K562 (cell line): ENCODE results near the gene ZNRF1. TPM values are rescaled to one million over a fixed set of nuclear protein-coding genes. Genes with fewer than 3 reads are reported as not detected.
A peak's percentile ranks its signal among the peaks of the same experiment; 100 is the strongest.

ENCODE experiments used
- ATAC-seq: fragments of 200-7000 bp; cut with Tn5 transposase; 3 replicates; pipeline ENCODE4 v1.9.1; 2020; ENCODE audit warnings: moderate library complexity
- BruUV-seq: library from RNA; stranded (reverse); fragments of 400-500 nt; replicated peaks from 2 replicates; lab custom pipeline; 2021; lab: Mats Ljungman, UMichigan
- CTCF ChIA-PET: fragments of 300-600 bp; formaldehyde crosslinking; extraction: SDS; loops from one replicate; lab custom pipeline; 2021; ENCODE audit warnings: low intra/inter-chr PET ratio; lab: Yijun Ruan, JAX
- POLR2A ChIA-PET: fragments of 300-600, 350-650 bp; sonication (Branson Sonifier 250); formaldehyde crosslinking; extraction: SDS; loops from one replicate; lab custom pipeline; 2021; ENCODE audit warnings: antibody characterized with exemption, inconsistent platforms; lab: Yijun Ruan, JAX
- DNase-seq, 4 experiments: peaks; one replicate each; pipeline versions ENCODE4 v3.0.0 to v3.0.0-alpha.2; 2011 to 2018; ENCODE audit warnings: low spot score in 3 of 4, mixed read lengths in 3 of 4; ENCODE audit errors: extremely low read depth in 1 of 4
- FAIRE-seq: peaks from 2 replicates; lab custom pipeline; 2011; peaks lifted over from hg19 to GRCh38; lab: Jason Lieb, UNC
- H2AFZ ChIP-seq: 2 replicates; pipeline ENCODE4 v1.6.0; 2011; ENCODE audit warnings: low read depth, low read length, control low read depth, inconsistent platforms
- H3K27ac ChIP-seq: fragments of 200-600 bp; 3 replicates; pipeline ENCODE4 v1.8.0; 2011; ENCODE audit warnings: low read depth, mild to moderate bottlenecking, control low read depth, inconsistent platforms, low read length, moderate library complexity, mixed read lengths; ENCODE audit errors: extremely low read depth
- H3K27me3 ChIP-seq, 2 experiments: fragments of 300-600 bp in 1 of 2; 2 replicates in 1 of 2; 3 replicates in 1 of 2; pipeline versions ENCODE4 v1.6.0 to v1.8.0; 2011; ENCODE audit warnings: inconsistent platforms in 2 of 2, low read length in 2 of 2, mild to moderate bottlenecking in 1 of 2, mixed read lengths in 1 of 2, moderate library complexity in 1 of 2; ENCODE audit not compliant: control insufficient read depth in 2 of 2, insufficient read depth in 2 of 2
- H3K36me3 ChIP-seq: fragments of 300-600 bp; 3 replicates; pipeline ENCODE4 v1.8.0; 2011; ENCODE audit warnings: mild to moderate bottlenecking, low read length, inconsistent platforms; ENCODE audit not compliant: control insufficient read depth, insufficient read depth
- H3K4me1 ChIP-seq, 2 experiments: fragments of 200-600 bp in 1 of 2; replicated peaks in 1 of 2; 2 replicates in 1 of 2; 3 replicates in 1 of 2; pipeline versions ENCODE4 v1.5.1 to v1.8.0; 2011; ENCODE audit warnings: inconsistent platforms in 2 of 2, low read length in 2 of 2, mild to moderate bottlenecking in 1 of 2, mixed read lengths in 1 of 2, moderate library complexity in 1 of 2; ENCODE audit not compliant: control insufficient read depth in 2 of 2, insufficient read depth in 2 of 2
- H3K4me2 ChIP-seq: 2 replicates; pipeline ENCODE4 v1.6.1; 2011; ENCODE audit warnings: low read length, control low read depth, inconsistent platforms, mixed read lengths; ENCODE audit not compliant: insufficient read depth
- H3K4me3 ChIP-seq: fragments of 200-600 bp; sonication (generic), shearing (Covaris generic); 2 replicates; pipeline ENCODE4 v1.5.1; 2016; ENCODE audit warnings: control low read depth, inconsistent platforms
- H3K79me2 ChIP-seq: fragments of 200-600 bp; 3 replicates; pipeline ENCODE4 v1.8.0; 2011; ENCODE audit warnings: low read length, inconsistent platforms; ENCODE audit not compliant: control insufficient read depth, insufficient read depth
- H3K9ac ChIP-seq, 2 experiments: 2 replicates each; pipeline versions ENCODE4 v1.6.0 to v1.6.1; 2011; ENCODE audit warnings: low read depth in 2 of 2, low read length in 2 of 2, control low read depth in 1 of 2, inconsistent platforms in 1 of 2, mild to moderate bottlenecking in 1 of 2, mixed read lengths in 1 of 2; ENCODE audit not compliant: insufficient read depth in 1 of 2
- H3K9me1 ChIP-seq: one replicate; pipeline ENCODE4 v1.6.0; 2011; ENCODE audit warnings: inconsistent platforms, mild to moderate bottlenecking, low read length, moderate library complexity; ENCODE audit not compliant: control insufficient read depth, insufficient read depth
- H3K9me3 ChIP-seq: replicated peaks from 2 replicates; pipeline ENCODE4 v1.5.1; 2011; ENCODE audit warnings: low read depth, low read length, inconsistent platforms; ENCODE audit not compliant: control insufficient read depth, insufficient read depth
- H4K20me1 ChIP-seq: replicated peaks from 2 replicates; pipeline ENCODE4 v1.6.1; 2011; ENCODE audit warnings: low read length, inconsistent platforms, mixed read lengths; ENCODE audit not compliant: control insufficient read depth, insufficient read depth
- ATF7 ChIP-seq: fragments of 450-650 bp; IDR thresholded peaks from 2 replicates; pipeline ENCODE4 v1.7.1; 2014; ENCODE audit warnings: mild to moderate bottlenecking, moderate library complexity
- CC2D1A ChIP-seq: fragments of 450-650 bp; IDR thresholded peaks from 2 replicates; pipeline ENCODE4 v1.6.1; 2017; ENCODE audit warnings: mild to moderate bottlenecking
- CCAR2 ChIP-seq: fragments of 200-400 bp; formaldehyde crosslinking; IDR thresholded peaks from 2 replicates; pipeline ENCODE4 v1.6.1; 2017; ENCODE audit warnings: mild to moderate bottlenecking, low read depth, low read length
- EP400 ChIP-seq: fragments of 450-650 bp; IDR thresholded peaks from 2 replicates; pipeline ENCODE4 v1.6.1; 2017; ENCODE audit warnings: antibody characterized with exemption, mild to moderate bottlenecking, moderate library complexity
- ETS2 ChIP-seq: IDR thresholded peaks from 2 replicates; pipeline ENCODE4 v1.6.1; 2016; ENCODE audit warnings: borderline replicate concordance, missing genetic modification characterization, mild to moderate bottlenecking, moderate library complexity, missing compliant biosample characterization; ENCODE audit not compliant: poor library complexity, severe bottlenecking
- HSF4 ChIP-seq: fragments of 250-450 bp; sonication (Bioruptor Pico); IDR thresholded peaks from 2 replicates; pipeline ENCODE4 v2.1.2; 2022; ENCODE audit warnings: mild to moderate bottlenecking, moderate library complexity, borderline replicate concordance
- IFI16 ChIP-seq: fragments of 250-450 bp; sonication (Bioruptor Pico); IDR thresholded peaks from 2 replicates; pipeline ENCODE4 v2.1.2; 2022; ENCODE audit warnings: mild to moderate bottlenecking, inconsistent platforms
- MCM3 ChIP-seq: fragments of 450-650 bp; IDR thresholded peaks from 2 replicates; pipeline ENCODE4 v1.6.1; 2016
- OTX1 ChIP-seq: fragments of 450-650 bp; formaldehyde crosslinking; IDR thresholded peaks from 2 replicates; pipeline ENCODE4 v1.4.0; 2022; ENCODE audit warnings: mild to moderate bottlenecking
- PCBP1 ChIP-seq: fragments of 200-400 bp; formaldehyde crosslinking; IDR thresholded peaks from 2 replicates; pipeline ENCODE4 v1.6.1; 2018; ENCODE audit warnings: mild to moderate bottlenecking, low read depth, low read length; ENCODE audit not compliant: poor library complexity, severe bottlenecking
- RFX5 ChIP-seq: IDR thresholded peaks from 2 replicates; pipeline ENCODE4 v1.6.1; 2011; ENCODE audit warnings: low read depth, mild to moderate bottlenecking, improper control_type of control experiment, low read length
- RFX7 ChIP-seq: fragments of 250-450 bp; sonication (Bioruptor Pico); IDR thresholded peaks from 2 replicates; pipeline ENCODE4 v1.5.1; 2021; ENCODE audit warnings: mild to moderate bottlenecking
- RNF2 ChIP-seq: sonication (generic); IDR thresholded peaks from 2 replicates; pipeline ENCODE4 v1.6.1; 2016
- SRF ChIP-seq, 2 experiments: fragments of 250-450, 450-650 bp in 1 of 2; sonication (Bioruptor Pico) in 1 of 2; sonication (generic) in 1 of 2; formaldehyde crosslinking; IDR thresholded peaks; 2 replicates each; pipeline versions ENCODE4 v1.5.0 to v1.5.1; 2020 to 2022; ENCODE audit warnings: mild to moderate bottlenecking in 1 of 2, missing genetic modification reagents in 1 of 2
- TAF7 ChIP-seq: fragments of 450-650 bp; IDR thresholded peaks from 2 replicates; pipeline ENCODE4 v1.6.1; 2016; ENCODE audit warnings: missing genetic modification characterization, missing compliant biosample characterization
- TSC22D4 ChIP-seq: fragments of 450-650 bp; IDR thresholded peaks from 2 replicates; pipeline ENCODE4 v1.6.1; 2016; ENCODE audit warnings: missing genetic modification characterization, missing biosample characterization, control low read depth
- U2AF1 ChIP-seq: fragments of 200-400 bp; formaldehyde crosslinking; optimal IDR thresholded peaks from 2 replicates; pipeline ENCODE3; 2017; ENCODE audit warnings: mild to moderate bottlenecking, low read depth, low read length, moderate library complexity
- U2AF2 ChIP-seq: fragments of 200-400 bp; formaldehyde crosslinking; optimal IDR thresholded peaks from 2 replicates; pipeline ENCODE3; 2017; ENCODE audit warnings: low read depth, mild to moderate bottlenecking, low read length
- YY1 ChIP-seq, 3 experiments: IDR thresholded peaks; 2 replicates each; pipeline ENCODE4 v1.6.1; 2011; ENCODE audit warnings: low read length in 2 of 3, mild to moderate bottlenecking in 2 of 3, moderate library complexity in 2 of 3, borderline replicate concordance in 1 of 3, control low read depth in 1 of 3, low read depth in 1 of 3; ENCODE audit not compliant: insufficient read depth in 3 of 3, insufficient replicate concordance in 2 of 3, control insufficient read depth in 1 of 3, insufficient read length in 1 of 3; ENCODE audit errors: extremely low read depth in 1 of 3
- ZNF780A ChIP-seq: fragments of 250-450 bp; sonication (Bioruptor Pico); IDR thresholded peaks from 2 replicates; pipeline ENCODE4 v1.5.0; 2021; ENCODE audit warnings: mild to moderate bottlenecking
- WGBS: fragments of 100-300 bp; shearing (Covaris generic); methylation state at CpG from one replicate; pipeline ENCODE4 v1.1.6; 2016; ENCODE audit warnings: low coverage, mixed read lengths; ENCODE audit not compliant: insufficient coverage; ENCODE audit errors: missing lambda C conversion rate; 5-methylcytosine and 5-hydroxymethylcytosine counted together
- in situ Hi-C: fragments of 300-500 bp; cut with MboI; formaldehyde crosslinking; loops from 4 replicates; pipeline ENCODE4 v1.15.0; 2018; ENCODE audit warnings: inconsistent platforms, mixed read lengths
- intact Hi-C: fragments of 100-400 bp; cut with micrococcal nuclease; formaldehyde crosslinking; loops from 2 replicates; pipeline ENCODE4 v1.14.2; 2022
- polyA plus RNA-seq, 8 experiments: library from polyadenylated mRNA; depleted of rRNA in 4 of 8; stranded (reverse) in 5 of 8; unstranded in 3 of 8; fragments of >200 nt; fragmentation: Nextera tagmentation in 2 of 8; fragmentation: Illumina TruSeq in 1 of 8; extraction: Ambion mirVana in 2 of 8; extraction: Trizol in 1 of 8; gene quantifications; 2 replicates each; pipeline versions ENCODE4 v1.2.1 to v1.2.3, GENCODE V29; 2011 to 2014; ENCODE audit warnings: inconsistent platforms in 1 of 8, missing spikeins in 1 of 8
- total RNA-seq, 7 experiments: library from RNA; depleted of rRNA in 6 of 7; stranded (reverse); fragments of >200 nt in 6 of 7; fragmentation: Illumina TruSeq in 2 of 7; extraction: Trizol in 2 of 7; gene quantifications; 2 replicates each; pipeline versions ENCODE4 v1.2.1 to v1.2.3, GENCODE V29; 2011 to 2021; ENCODE audit warnings: low replicate concordance in 1 of 7
- TF ChIP-seq, protein P1 (sequence below): fragments of 450-650 bp; formaldehyde crosslinking; conservative IDR thresholded peaks from 2 replicates; pipeline ENCODE4 v1.4.0; 2022; ENCODE audit warnings: mild to moderate bottlenecking, missing genetic modification characterization
- TF ChIP-seq, protein P2 (sequence below): sonication (generic); formaldehyde crosslinking; IDR thresholded peaks from 2 replicates; pipeline ENCODE4 v1.9.0; 2022; ENCODE audit warnings: mild to moderate bottlenecking, missing genetic modification reagents

ZNRF1 gene
- total and polyA plus RNA-seq, 9 of the 15 experiments (the other 6 are each of a cell fraction or from before 2014, with no cell fraction given), result 9.5 to 37.7 (median 20.0) TPM

DNA sequence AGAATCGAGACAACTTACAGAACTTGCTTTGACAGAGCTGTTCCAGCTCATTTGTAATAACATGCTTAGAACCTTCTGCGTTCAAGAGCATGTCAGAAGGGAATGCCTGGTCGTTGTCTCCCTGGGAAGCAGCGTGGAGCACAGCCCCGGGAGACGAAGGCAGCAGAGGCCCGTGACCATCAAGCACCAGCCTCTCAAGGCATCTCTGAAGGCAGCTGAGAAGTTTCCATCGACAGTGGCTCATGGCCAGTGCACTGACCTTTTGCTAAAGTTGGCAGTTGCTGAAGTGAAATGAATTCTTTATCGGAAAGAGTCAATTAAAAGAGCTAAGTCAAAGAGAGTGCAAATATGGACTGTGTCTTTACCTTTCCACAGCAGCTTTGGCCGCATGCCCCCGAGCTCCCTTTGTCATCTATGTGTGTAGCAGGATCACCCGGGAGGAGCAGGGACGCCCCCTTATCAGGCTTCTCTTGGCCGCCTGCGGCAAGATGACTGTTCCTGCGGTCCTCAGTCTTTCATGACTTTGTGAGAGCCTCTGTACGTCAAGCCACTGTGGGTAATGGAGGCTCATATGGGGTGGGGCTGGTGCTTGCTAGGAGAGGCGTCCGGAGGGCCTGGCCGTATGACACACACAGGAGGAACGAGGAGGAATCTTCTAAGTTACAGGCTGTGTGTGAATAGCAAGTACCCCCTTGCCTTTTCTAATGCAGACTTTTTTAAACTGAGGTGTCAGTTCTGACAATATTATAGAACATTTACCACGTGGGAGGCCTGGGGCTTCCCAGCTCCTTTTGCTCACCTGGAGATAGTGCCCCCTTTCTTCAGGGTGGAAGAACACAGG, 63.5 kb downstream of the ZNRF1 start:
- ChIA-PET CTCF (no interaction called here), POLR2A (interaction anchor here (0.6 to 5.1 kb wide), 14 partner anchors 7 to 397 kb away, joined by 3 to 25 read pairs (median 3); partner anchors contain the start of gene RFWD3)
- H3K4me2 ChIP-seq, result peak overlapping the region; percentile 68
- no peaks in the 10 kb centered on the region for H3K36me3 ChIP-seq
- H3K79me2 ChIP-seq, result peaks cover 97% of the 10 kb centered on the region
- intact Hi-C loops (loop anchor here (1.0 kb wide), 1 partner anchor 19 kb away; no protein-coding TSS in a partner anchor), in situ Hi-C loops (no loop called here)
- no peaks in the 10 kb centered on the region for H3K9me1 ChIP-seq
- H3K9ac ChIP-seq, result peak overlapping the region; percentile 65 to 88
- no TSS peak for BruUV-seq
- WGBS, result 5% methylated on average over 22 of the region's 22 CpGs
- no peaks in the 10 kb centered on the region for H4K20me1 ChIP-seq
- no peaks in the 10 kb centered on the region for H3K27me3 ChIP-seq
- peak; percentile 73 for ATAC-seq
- H3K27ac ChIP-seq, result peak overlapping the region; percentile 84
- no peak overlapping the region for H3K4me3 ChIP-seq
- H3K4me1 ChIP-seq, result peaks cover 35 to 74% of the 10 kb centered on the region in 2 experiments
- peak; percentile 60 to 89 (median 68) for DNase-seq
- peak overlapping the region; percentile 79 for H2AFZ ChIP-seq
- FAIRE-seq, result peak; percentile 72
- H3K9me3 ChIP-seq, result no peaks in the 10 kb centered on the region
- no peak for TF ChIP-seq IFI16 (CRISPR knock-in tag)
- TF ChIP-seq ZNF780A, result no peak
- TF ChIP-seq ETS2, result no peak
- TF ChIP-seq, protein P1, sequence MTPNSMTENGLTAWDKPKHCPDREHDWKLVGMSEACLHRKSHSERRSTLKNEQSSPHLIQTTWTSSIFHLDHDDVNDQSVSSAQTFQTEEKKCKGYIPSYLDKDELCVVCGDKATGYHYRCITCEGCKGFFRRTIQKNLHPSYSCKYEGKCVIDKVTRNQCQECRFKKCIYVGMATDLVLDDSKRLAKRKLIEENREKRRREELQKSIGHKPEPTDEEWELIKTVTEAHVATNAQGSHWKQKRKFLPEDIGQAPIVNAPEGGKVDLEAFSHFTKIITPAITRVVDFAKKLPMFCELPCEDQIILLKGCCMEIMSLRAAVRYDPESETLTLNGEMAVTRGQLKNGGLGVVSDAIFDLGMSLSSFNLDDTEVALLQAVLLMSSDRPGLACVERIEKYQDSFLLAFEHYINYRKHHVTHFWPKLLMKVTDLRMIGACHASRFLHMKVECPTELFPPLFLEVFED, result no peak
- no peak for TF ChIP-seq RFX7 (CRISPR knock-in tag)
- peak; percentile 56; the same call in 1 of the 2 replicates for TF ChIP-seq RNF2
- TF ChIP-seq U2AF1, result no peak
- TF ChIP-seq TSC22D4 (tag), result no peak
- TF ChIP-seq YY1 (IDR thresholded peaks at IDR 0.05; ENCODE audit: borderline replicate concordance in 1 of 3, control insufficient read depth in 1 of 3, extremely low read depth in 1 of 3, insufficient read depth in 3 of 3, insufficient read length in 1 of 3, insufficient replicate concordance in 2 of 3, low read depth in 1 of 3, low read length in 2 of 3), result peak in 2 of 3 experiments; percentile 7 to 75
- TF ChIP-seq U2AF2, result no peak
- no peak; the same call in 1 of the 2 replicates for TF ChIP-seq HSF4 (CRISPR knock-in tag)
- TF ChIP-seq, protein P2, sequence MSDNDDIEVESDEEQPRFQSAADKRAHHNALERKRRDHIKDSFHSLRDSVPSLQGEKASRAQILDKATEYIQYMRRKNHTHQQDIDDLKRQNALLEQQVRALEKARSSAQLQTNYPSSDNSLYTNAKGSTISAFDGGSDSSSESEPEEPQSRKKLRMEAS, result peak; percentile 64
- TF ChIP-seq ATF7, result no peak
- no peak for TF ChIP-seq CC2D1A
- TF ChIP-seq PCBP1, result no peak
- peak; percentile 50; the same call in 1 of the 2 replicates for TF ChIP-seq EP400
- no peak for TF ChIP-seq TAF7 (tag)
- TF ChIP-seq SRF (CRISPR knock-in tag; IDR thresholded peaks at IDR 0.05), result 0 out of 4 replicates have a peak, but pooled peaks of 1 of the 2 experiments have one; percentile 19
- TF ChIP-seq CCAR2, result no peak
- TF ChIP-seq MCM3, result no peak
- TF ChIP-seq RFX5, result no peak
- no peak for TF ChIP-seq OTX1
